ENCODE data around the gene SRSF1.

DNA sequence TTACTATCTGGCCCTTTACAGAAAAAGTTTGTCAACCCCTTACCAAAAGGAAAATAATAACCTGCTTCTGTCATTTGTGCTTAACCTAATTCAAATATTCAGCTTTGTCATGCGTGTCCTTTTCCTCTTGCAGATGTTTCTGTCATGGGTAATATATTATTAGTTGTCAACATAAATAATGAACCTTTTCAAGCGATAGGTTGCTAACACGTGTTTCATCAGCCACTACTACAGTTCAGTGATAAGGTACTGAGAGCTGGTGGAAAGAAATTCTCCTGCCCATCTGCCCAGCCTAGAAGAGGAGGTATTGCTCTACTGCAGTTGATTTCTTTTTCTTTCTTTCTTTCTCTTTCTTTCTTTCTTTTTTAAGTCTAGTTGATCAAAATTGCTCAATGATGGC is 12.0 kb upstream of the SRSF1 start:
- no peak for TF ChIP-seq POLR2AphosphoS5 (IDR thresholded peaks at IDR 0.05; ENCODE audit: low read depth, low read length)
- TF ChIP-seq TAF1 (IDR thresholded peaks at IDR 0.05; ENCODE audit: borderline replicate concordance, insufficient read depth, low read length), result no peak
- TF ChIP-seq, protein P1, sequence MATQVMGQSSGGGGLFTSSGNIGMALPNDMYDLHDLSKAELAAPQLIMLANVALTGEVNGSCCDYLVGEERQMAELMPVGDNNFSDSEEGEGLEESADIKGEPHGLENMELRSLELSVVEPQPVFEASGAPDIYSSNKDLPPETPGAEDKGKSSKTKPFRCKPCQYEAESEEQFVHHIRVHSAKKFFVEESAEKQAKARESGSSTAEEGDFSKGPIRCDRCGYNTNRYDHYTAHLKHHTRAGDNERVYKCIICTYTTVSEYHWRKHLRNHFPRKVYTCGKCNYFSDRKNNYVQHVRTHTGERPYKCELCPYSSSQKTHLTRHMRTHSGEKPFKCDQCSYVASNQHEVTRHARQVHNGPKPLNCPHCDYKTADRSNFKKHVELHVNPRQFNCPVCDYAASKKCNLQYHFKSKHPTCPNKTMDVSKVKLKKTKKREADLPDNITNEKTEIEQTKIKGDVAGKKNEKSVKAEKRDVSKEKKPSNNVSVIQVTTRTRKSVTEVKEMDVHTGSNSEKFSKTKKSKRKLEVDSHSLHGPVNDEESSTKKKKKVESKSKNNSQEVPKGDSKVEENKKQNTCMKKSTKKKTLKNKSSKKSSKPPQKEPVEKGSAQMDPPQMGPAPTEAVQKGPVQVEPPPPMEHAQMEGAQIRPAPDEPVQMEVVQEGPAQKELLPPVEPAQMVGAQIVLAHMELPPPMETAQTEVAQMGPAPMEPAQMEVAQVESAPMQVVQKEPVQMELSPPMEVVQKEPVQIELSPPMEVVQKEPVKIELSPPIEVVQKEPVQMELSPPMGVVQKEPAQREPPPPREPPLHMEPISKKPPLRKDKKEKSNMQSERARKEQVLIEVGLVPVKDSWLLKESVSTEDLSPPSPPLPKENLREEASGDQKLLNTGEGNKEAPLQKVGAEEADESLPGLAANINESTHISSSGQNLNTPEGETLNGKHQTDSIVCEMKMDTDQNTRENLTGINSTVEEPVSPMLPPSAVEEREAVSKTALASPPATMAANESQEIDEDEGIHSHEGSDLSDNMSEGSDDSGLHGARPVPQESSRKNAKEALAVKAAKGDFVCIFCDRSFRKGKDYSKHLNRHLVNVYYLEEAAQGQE (IDR thresholded peaks at IDR 0.05; ENCODE audit: insufficient read depth in 1 of 2, low read depth in 2 of 2, low read length in 2 of 2), result no peak
- TF ChIP-seq SIN3A (IDR thresholded peaks at IDR 0.05; ENCODE audit: borderline replicate concordance, insufficient read depth, low read length), result no peak
- no peak for TF ChIP-seq FOXP2 (optimal IDR thresholded peaks at IDR 0.05; ENCODE audit: borderline replicate concordance, extremely low read depth, extremely low read length, insufficient read depth)

Measured in PFSK-1 (cell line).